HFFc6 (cell line): ENCODE results near the gene FRRS1L. TPM values are rescaled to one million over a fixed set of nuclear protein-coding genes. Genes with fewer than 3 reads are reported as not detected.

Experiments used
- DNase-seq: peaks from one replicate; pipeline ENCODE4 v3.0.0-alpha.2; 2018
- H3K27ac Mint-ChIP-seq: 2 replicates; pipeline ENCODE4 v1.8.0; 2020; ENCODE audit warnings: mild to moderate bottlenecking, mixed read lengths
- H3K27me3 Mint-ChIP-seq: 2 replicates; pipeline ENCODE4 v1.8.0; 2021; ENCODE audit warnings: mild to moderate bottlenecking, moderate library complexity, mixed read lengths; ENCODE audit not compliant: insufficient read depth
- H3K36me3 Mint-ChIP-seq: 2 replicates; pipeline ENCODE4 v1.8.0; 2021; ENCODE audit warnings: low read depth, mixed read lengths
- H3K4me1 Mint-ChIP-seq: 2 replicates; pipeline ENCODE4 v1.8.0; 2020; ENCODE audit warnings: low read depth, mixed read lengths
- H3K4me3 Mint-ChIP-seq: 2 replicates; pipeline ENCODE4 v1.8.0; 2020; ENCODE audit warnings: mild to moderate bottlenecking, moderate library complexity, mixed read lengths
- H3K9me3 Mint-ChIP-seq: 2 replicates; pipeline ENCODE4 v1.8.0; 2020; ENCODE audit warnings: mild to moderate bottlenecking, mixed read lengths
- CTCF ChIP-seq: fragments of 200-600 bp; sonication (generic); IDR thresholded peaks from 2 replicates; pipeline ENCODE4 v1.5.0; 2021; ENCODE audit warnings: antibody characterized with exemption, mild to moderate bottlenecking
- total RNA-seq, 6 experiments: library from RNA; stranded (reverse); fragmentation: NEBNext Ultra II Directional; extraction: Animal tissue kit (Norgen Biotek cat#: 25700); gene quantifications; 2 replicates in 1 of 6; 3 replicates in 5 of 6; pipeline ENCODE4 v1.2.3, GENCODE V29; 2021

The FRRS1L gene
- total RNA-seq, 6 experiments from 2014 or later = not detected

GRCh38 chr9:109117856-109118807, 48.9 kb downstream of the FRRS1L start:
- no peak for TF ChIP-seq CTCF
- no peaks in the 10 kb centered on the region for H3K9me3 Mint-ChIP-seq
- peak overlapping the region; percentile 66 for H3K27ac Mint-ChIP-seq
- H3K4me3 Mint-ChIP-seq = peak overlapping the region; percentile 97
- peaks cover 9% of the 10 kb centered on the region for H3K36me3 Mint-ChIP-seq
- H3K27me3 Mint-ChIP-seq = no peaks in the 10 kb centered on the region; the same call in 1 of the 2 replicates
- peak; percentile 86 for DNase-seq
- peaks cover 59% of the 10 kb centered on the region for H3K4me1 Mint-ChIP-seq

GRCh38 chr9:109115931-109116526, 51.0 kb downstream of the FRRS1L start:
- H3K4me3 Mint-ChIP-seq = 0 out of 2 replicates have a peak overlapping the region, but pooled peaks have one; percentile 15
- H3K27ac Mint-ChIP-seq = peak overlapping the region; percentile 64
- peaks cover 9% of the 10 kb centered on the region for H3K36me3 Mint-ChIP-seq
- no peaks in the 10 kb centered on the region; the same call in 1 of the 2 replicates for H3K27me3 Mint-ChIP-seq
- no peak for TF ChIP-seq CTCF
- H3K9me3 Mint-ChIP-seq = no peaks in the 10 kb centered on the region
- H3K4me1 Mint-ChIP-seq = peaks cover 80% of the 10 kb centered on the region
- DNase-seq = no peak

- DNase-seq = peak; percentile 51
- H3K9me3 Mint-ChIP-seq = no peaks in the 10 kb centered on the region
- H3K4me1 Mint-ChIP-seq = peaks cover 86% of the 10 kb centered on the region
- peak overlapping the region; percentile 83 for H3K27ac Mint-ChIP-seq
- peaks cover 9% of the 10 kb centered on the region for H3K36me3 Mint-ChIP-seq
- H3K27me3 Mint-ChIP-seq = no peaks in the 10 kb centered on the region; the same call in 1 of the 2 replicates
- H3K4me3 Mint-ChIP-seq = peak overlapping the region; percentile 59
- TF ChIP-seq CTCF = no peak
Observed at GRCh38 chr9:109114670-109115069, 52.4 kb downstream of the FRRS1L start.

- peak overlapping the region; percentile 83 for H3K27ac Mint-ChIP-seq
- no peaks in the 10 kb centered on the region; the same call in 1 of the 2 replicates for H3K27me3 Mint-ChIP-seq
- H3K36me3 Mint-ChIP-seq = peaks cover 9% of the 10 kb centered on the region
- H3K4me1 Mint-ChIP-seq = peaks cover 93% of the 10 kb centered on the region
- no peaks in the 10 kb centered on the region for H3K9me3 Mint-ChIP-seq
- peak overlapping the region; percentile 59; the same call in 1 of the 2 replicates for H3K4me3 Mint-ChIP-seq
- DNase-seq = no peak
- no peak for TF ChIP-seq CTCF
Observed at GRCh38 chr9:109113892-109114609, 53.0 kb downstream of the FRRS1L start.

GRCh38 chr9:109113254-109113653, 53.8 kb downstream of the FRRS1L start:
- no peak for TF ChIP-seq CTCF
- DNase-seq = no peak
- Mint-ChIP-seq H3K27me3 (no peaks in the 10 kb centered on the region), H3K27ac (no peak overlapping the region), H3K9me3 (no peaks in the 10 kb centered on the region), H3K36me3 (peaks cover 9% of the 10 kb centered on the region), H3K4me3 (no peak overlapping the region), H3K4me1 (peaks cover 96% of the 10 kb centered on the region)
